NCI-H2171 (cell line): ENCODE data around the gene PAK6.

Source experiments
- DNase-seq: peaks from one replicate; lab custom pipeline; 2025; lab: John Stamatoyannopoulos, UW

Gene PAK6

GRCh38 chr15:40241269-40242212, 2.7 kb downstream of the PAK6 start:
- no peak for DNase-seq

GRCh38 chr15:40242213-40242599, 3.3 kb downstream of the PAK6 start:
- no peak for DNase-seq

DNA sequence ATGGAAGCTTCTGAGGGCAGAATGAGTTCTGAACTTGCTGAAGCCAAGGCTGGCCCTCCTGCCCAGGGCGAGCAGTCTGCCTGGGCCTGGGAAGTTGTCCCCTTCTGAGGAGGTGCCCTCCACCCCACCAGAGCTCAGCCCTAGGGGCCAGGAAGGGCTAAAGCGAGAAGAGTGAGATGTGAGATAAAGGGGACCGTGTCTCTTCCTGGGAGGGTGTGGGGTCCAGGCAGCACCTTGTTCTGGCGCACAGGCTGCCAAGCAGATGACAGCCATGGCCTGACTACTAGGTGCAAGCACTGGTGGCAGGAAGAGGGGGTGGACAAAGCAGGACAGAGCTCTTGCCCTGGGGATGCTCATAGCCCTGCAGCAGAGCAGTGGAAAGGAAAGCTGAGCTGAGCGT, 3.7 kb downstream of the PAK6 start:
- DNase-seq, result no peak

DNA sequence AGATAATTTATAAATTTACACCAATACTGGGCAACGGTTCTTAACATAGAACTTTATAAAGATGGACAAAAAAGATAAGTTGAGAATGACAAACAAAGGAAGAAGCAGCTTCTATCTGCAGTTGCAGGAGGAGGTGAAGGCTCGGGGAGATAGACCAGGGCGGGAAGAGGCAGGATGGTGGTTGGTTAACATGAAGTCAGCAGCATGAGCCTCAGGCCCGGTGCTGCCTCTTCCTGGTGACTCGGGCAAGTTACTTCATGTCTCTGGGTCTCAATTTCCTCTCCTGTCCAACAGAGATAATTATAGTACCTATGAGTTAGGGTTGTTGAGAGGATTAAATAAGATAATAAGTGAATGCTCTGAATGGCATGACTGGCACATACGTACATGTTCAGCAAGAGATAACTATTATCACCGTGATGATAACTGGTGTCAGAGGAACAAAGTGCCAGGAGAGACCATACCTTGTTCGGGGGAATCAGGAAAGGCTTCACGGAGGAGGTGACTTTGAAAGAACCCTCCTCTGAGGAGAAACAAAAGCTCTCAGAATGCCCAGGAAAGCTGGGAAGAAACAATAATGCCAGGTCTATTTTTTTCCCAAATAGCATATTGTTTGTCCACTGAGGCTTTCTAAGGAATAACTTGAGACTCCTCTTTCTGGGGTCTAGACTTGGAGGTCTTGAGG, 4.4 kb downstream of the PAK6 start:
- no peak for DNase-seq

- DNase-seq, result no peak
Observed at GRCh38 chr15:40244961-40245523, 6.2 kb downstream of the PAK6 start.

DNA sequence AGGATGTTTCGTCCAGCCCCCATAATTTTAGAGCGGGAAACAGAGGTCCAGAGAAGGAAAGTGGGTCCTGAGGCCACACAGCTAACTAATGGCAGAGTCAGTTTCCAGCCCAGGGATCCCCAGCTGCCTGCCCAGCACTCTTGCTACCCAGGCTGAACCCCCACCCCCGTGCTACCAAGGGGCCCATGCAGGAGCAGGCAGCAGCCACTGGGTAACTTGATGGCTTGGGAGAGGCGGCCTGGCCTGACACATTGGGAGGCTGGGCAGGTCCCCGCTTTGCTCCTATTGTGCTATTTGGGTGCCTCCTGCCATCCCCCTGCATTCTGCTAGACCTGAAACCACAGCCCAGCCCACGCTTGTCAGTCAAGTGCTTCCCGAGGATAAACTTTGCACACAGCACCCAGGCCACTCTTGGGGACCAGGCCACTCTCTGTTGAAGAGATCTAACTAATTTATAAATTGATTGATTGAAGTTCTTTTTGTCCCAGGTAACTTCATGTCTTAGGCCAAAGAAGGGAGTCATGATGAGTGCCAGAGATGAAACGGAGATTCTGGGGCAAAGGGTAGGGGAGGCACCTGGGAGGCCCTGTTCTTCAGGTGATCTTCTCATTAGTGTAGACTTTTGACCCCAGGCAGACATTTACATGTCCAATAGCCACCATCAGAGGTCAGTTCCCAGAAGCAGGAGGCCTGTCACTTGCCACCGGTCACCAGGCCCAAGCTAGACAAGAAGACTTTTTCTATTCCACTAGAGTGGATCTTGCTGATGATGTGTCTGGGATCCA, 7.0 kb downstream of the PAK6 start:
- DNase-seq, result no peak

GRCh38 chr15:40246496-40247280, 7.8 kb downstream of the PAK6 start:
- no peak for DNase-seq

- DNase-seq, result no peak
Observed at GRCh38 chr15:40247406-40247971, 8.6 kb downstream of the PAK6 start.

- peak; percentile 19 for DNase-seq
Observed at GRCh38 chr15:40248006-40248783, 9.3 kb downstream of the PAK6 start.

DNA sequence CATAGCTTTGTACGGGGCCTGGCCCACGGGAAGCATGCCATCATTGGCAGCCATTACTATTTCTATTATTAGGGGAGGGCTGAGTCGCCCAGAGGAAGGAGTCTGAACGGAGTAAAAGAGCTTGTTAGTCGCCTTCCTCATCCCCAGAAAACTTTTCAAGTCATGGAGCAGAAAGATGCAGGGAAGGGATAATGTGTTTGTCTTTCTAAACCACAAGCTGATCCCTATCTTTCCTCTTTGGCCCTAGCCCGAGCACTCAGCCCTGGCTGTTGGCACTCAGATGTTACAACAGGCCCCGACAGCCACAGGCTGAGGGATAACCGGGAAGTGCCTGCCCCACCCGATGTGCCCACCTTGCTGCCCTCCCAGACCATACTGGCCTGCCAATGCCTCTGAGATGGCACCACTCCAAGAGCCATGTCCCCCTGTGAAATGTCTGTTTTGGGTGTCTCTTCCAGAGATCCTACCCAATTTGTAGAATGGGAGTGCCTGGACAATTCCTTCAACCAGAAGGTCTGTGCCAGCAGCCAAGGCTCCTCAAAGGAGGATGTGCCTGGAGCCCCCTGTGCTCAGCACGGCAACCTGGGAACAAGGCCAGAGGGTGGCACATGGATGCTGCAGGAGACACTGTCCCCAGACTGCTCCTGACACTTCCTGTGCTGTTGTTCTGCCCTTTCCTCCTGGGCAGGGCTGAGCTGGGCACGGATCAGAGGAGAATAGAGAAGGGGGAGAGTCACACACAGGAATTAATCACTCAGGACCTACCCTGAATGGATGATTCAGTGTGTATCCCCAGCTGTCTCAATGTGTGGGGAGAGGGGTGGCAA, 10.8 kb downstream of the PAK6 start:
- no peak for DNase-seq

- no peak for DNase-seq
Observed at GRCh38 chr15:40250304-40250656, 11.4 kb downstream of the PAK6 start.

GRCh38 chr15:40250771-40251483, 12.1 kb downstream of the PAK6 start:
- DNase-seq, result no peak

DNA sequence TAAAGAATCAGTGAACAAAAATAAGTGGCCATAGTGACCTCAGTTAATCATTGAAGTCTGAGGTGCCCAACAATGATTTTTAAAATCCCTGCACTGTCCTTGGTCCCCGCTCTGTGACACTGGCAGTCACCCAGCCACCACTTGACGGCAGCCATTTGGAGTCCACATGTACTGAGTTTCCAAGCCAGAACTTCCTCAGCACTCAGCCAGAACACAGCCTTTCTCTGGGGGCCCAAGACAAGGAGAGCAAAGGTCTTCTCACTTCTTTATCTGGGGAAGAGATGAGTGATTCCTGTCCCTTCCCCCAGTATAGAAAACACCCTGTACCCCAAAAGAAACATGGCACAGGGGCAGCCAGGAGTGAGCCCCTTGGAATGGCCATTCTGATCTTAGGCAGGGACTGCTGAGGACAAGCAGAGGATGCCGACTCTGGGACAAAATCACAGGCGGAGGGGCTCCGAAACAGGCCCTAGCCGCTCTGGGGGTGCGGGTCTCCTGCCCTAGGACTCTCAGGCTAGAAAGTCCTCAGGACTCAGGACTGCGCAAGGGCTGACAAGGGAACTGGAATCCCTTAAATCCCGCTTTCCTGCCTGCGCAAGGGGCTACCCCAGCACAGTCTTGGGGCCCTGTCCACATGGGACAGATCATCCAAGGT, 12.8 kb downstream of the PAK6 start:
- no peak for DNase-seq

DNA sequence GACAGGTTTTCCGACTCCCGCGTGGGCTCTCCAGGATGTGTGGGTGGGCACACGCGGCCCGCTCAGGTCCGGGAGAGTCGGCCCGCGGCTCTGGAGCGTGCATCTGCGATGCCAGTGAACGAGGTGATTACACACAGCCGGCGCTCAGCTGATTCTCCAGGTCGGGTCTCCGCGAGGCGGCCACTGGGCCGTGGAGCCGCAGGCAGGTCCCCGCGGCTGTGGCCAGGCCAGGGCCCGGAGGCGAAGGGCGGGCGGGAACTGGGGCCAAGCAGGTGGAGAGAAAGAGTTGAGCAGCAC, 13.2 kb downstream of the PAK6 start:
- DNase-seq, result no peak

GRCh38 chr15:40252438-40253166, 13.7 kb downstream of the PAK6 start:
- DNase-seq, result peak; percentile 68

DNA sequence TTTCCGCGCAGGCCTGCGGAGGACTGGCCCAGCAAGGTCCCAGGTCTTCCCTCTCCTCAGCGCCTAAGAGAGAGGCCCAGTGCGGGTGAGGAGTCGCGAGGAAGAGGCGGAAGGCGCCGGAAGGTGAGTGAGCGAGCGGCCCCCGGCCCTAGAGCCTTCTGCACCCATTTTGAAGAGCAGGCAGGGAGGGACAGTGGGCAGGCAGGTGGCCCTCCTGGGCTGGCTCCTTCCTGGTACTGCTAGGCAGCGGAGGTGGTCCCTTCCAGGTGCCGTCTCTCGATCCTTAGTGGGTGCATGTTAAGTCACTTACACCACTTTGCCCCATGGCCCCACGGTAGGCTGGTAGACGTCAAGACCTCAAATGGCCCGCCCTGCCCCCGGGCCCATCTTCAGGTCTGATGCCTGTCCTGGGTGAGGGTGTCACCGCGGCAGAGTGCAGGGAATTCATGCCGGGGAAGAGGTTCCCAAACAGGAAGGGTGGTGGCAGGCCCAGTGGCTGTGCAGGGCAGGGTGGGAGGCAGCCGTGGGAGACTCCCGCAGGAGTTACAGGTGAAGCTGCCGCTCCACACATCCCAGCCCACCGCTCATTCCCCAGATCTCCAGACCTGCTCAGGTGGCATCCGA, 14.4 kb downstream of the PAK6 start:
- no peak for DNase-seq

- DNase-seq, result no peak
Observed at GRCh38 chr15:40254452-40254851, 15.6 kb downstream of the PAK6 start.
